Skeletal muscle satellite cell (primary cell): ENCODE data around the gene RNF220.

Experiments used
- H3K27me3 ChIP-seq: 2 replicates; pipeline ENCODE4 v1.7.0; 2013; ENCODE audit warnings: low read length; ENCODE audit not compliant: control insufficient read depth, insufficient read depth
- H3K36me3 ChIP-seq: 2 replicates; pipeline ENCODE4 v1.7.0; 2013; ENCODE audit warnings: mild to moderate bottlenecking, control low read depth, low read length; ENCODE audit not compliant: insufficient read depth
- H3K4me1 ChIP-seq: 2 replicates; pipeline ENCODE4 v1.7.0; 2013; ENCODE audit warnings: low read length; ENCODE audit not compliant: control insufficient read depth, insufficient read depth
- H3K4me2 ChIP-seq: 2 replicates; pipeline ENCODE4 v1.7.0; 2013; ENCODE audit warnings: mild to moderate bottlenecking, low read length
- H3K4me3 ChIP-seq: 2 replicates; pipeline ENCODE4 v1.7.0; 2013; ENCODE audit warnings: low read length
- H3K9ac ChIP-seq: 2 replicates; pipeline ENCODE4 v1.7.0; 2013; ENCODE audit warnings: mild to moderate bottlenecking, low read depth, low read length, moderate library complexity
- H3K9me3 ChIP-seq: replicated peaks from 2 replicates; pipeline ENCODE4 v1.7.0; 2013; ENCODE audit warnings: mild to moderate bottlenecking, control low read depth, low read length

The RNF220 gene

GRCh38 chr1:44377925-44378784 lies 26.9 kb upstream of the RNF220 start:
- H3K9me3 ChIP-seq = no peaks in the 10 kb centered on the region
- no peak overlapping the region for H3K4me2 ChIP-seq
- no peaks in the 10 kb centered on the region for H3K36me3 ChIP-seq
- no peak overlapping the region for H3K4me3 ChIP-seq
- H3K27me3 ChIP-seq = peaks cover 29% of the 10 kb centered on the region
- no peaks in the 10 kb centered on the region for H3K4me1 ChIP-seq
- H3K9ac ChIP-seq = no peak overlapping the region

GRCh38 chr1:44380666-44381177 lies 24.3 kb upstream of the RNF220 start:
- Histone ChIP-seq H3K4me3 (no peak overlapping the region), H3K36me3 (no peaks in the 10 kb centered on the region), H3K27me3 (peaks cover 42% of the 10 kb centered on the region), H3K9ac (no peak overlapping the region), H3K4me2 (no peak overlapping the region), H3K4me1 (no peaks in the 10 kb centered on the region), H3K9me3 (no peaks in the 10 kb centered on the region)

GRCh38 chr1:44388551-44388950 lies 16.5 kb upstream of the RNF220 start:
- H3K9me3 ChIP-seq = no peaks in the 10 kb centered on the region
- H3K27me3 ChIP-seq = peaks cover 34% of the 10 kb centered on the region
- no peaks in the 10 kb centered on the region for H3K36me3 ChIP-seq
- H3K4me1 ChIP-seq = peaks cover 8% of the 10 kb centered on the region
- no peak overlapping the region for H3K4me2 ChIP-seq
- H3K4me3 ChIP-seq = no peak overlapping the region
- H3K9ac ChIP-seq = no peak overlapping the region

- H3K4me3 ChIP-seq = no peak overlapping the region
- no peak overlapping the region for H3K9ac ChIP-seq
- H3K36me3 ChIP-seq = no peaks in the 10 kb centered on the region
- H3K4me1 ChIP-seq = peaks cover 8% of the 10 kb centered on the region
- H3K27me3 ChIP-seq = peaks cover 31% of the 10 kb centered on the region
- no peak overlapping the region for H3K4me2 ChIP-seq
- H3K9me3 ChIP-seq = no peaks in the 10 kb centered on the region
Observed at GRCh38 chr1:44389437-44389836, 15.6 kb upstream of the RNF220 start.

GRCh38 chr1:44390277-44390676 lies 14.8 kb upstream of the RNF220 start:
- H3K9ac ChIP-seq = no peak overlapping the region
- H3K4me2 ChIP-seq = peak overlapping the region; percentile 30
- no peaks in the 10 kb centered on the region for H3K36me3 ChIP-seq
- peaks cover 34% of the 10 kb centered on the region for H3K27me3 ChIP-seq
- H3K4me1 ChIP-seq = peaks cover 8% of the 10 kb centered on the region
- no peak overlapping the region for H3K4me3 ChIP-seq
- no peaks in the 10 kb centered on the region for H3K9me3 ChIP-seq

- Histone ChIP-seq H3K4me3 (no peak overlapping the region), H3K9ac (no peak overlapping the region), H3K27me3 (peaks cover 77% of the 10 kb centered on the region), H3K4me2 (no peak overlapping the region), H3K36me3 (no peaks in the 10 kb centered on the region), H3K9me3 (no peaks in the 10 kb centered on the region), H3K4me1 (peaks cover 10% of the 10 kb centered on the region)
Observed at GRCh38 chr1:44401256-44402228, 3.5 kb upstream of the RNF220 start.

GRCh38 chr1:44405798-44406736 lies 1.0 kb downstream of the RNF220 start:
- H3K27me3 ChIP-seq = peaks cover 84% of the 10 kb centered on the region

GRCh38 chr1:44406737-44407429 lies 1.8 kb downstream of the RNF220 start:
- H3K9ac ChIP-seq = no peak overlapping the region
- H3K4me1 ChIP-seq = peaks cover 20% of the 10 kb centered on the region
- peaks cover 84% of the 10 kb centered on the region for H3K27me3 ChIP-seq
- H3K4me2 ChIP-seq = peak overlapping the region; percentile 93
- peak overlapping the region; percentile 54 for H3K4me3 ChIP-seq
- H3K9me3 ChIP-seq = no peaks in the 10 kb centered on the region
- no peaks in the 10 kb centered on the region for H3K36me3 ChIP-seq

More at GRCh38 chr1:44405798-44406736, 1.0 kb downstream of the RNF220 start:
- Histone ChIP-seq H3K4me3 (peak overlapping the region; percentile 69), H3K4me1 (peaks cover 20% of the 10 kb centered on the region), H3K4me2 (peak overlapping the region; percentile 93), H3K9ac (no peak overlapping the region), H3K9me3 (no peaks in the 10 kb centered on the region), H3K36me3 (no peaks in the 10 kb centered on the region)

- no peak overlapping the region for H3K9ac ChIP-seq
- H3K27me3 ChIP-seq = peaks cover 84% of the 10 kb centered on the region
- H3K36me3 ChIP-seq = no peaks in the 10 kb centered on the region
- no peak overlapping the region for H3K4me3 ChIP-seq
- peaks cover 20% of the 10 kb centered on the region for H3K4me1 ChIP-seq
- no peaks in the 10 kb centered on the region for H3K9me3 ChIP-seq
- peak overlapping the region; percentile 48 for H3K4me2 ChIP-seq
Observed at GRCh38 chr1:44407430-44408211, 2.6 kb downstream of the RNF220 start.

- Histone ChIP-seq H3K9ac (no peak overlapping the region), H3K4me2 (no peak overlapping the region), H3K27me3 (peaks cover 84% of the 10 kb centered on the region), H3K4me3 (no peak overlapping the region), H3K36me3 (no peaks in the 10 kb centered on the region), H3K9me3 (no peaks in the 10 kb centered on the region), H3K4me1 (peaks cover 20% of the 10 kb centered on the region)
Observed at GRCh38 chr1:44408212-44408582, 3.1 kb downstream of the RNF220 start.
